Karpas-422 (cell line): ENCODE data around the gene CHD9NB. TPM values are rescaled to one million over a fixed set of nuclear protein-coding genes. Genes with fewer than 3 reads are reported as not detected.
"Not testable (repeated sequence)": the region's sequence is repeated elsewhere in the genome, so short reads cannot be mapped to it uniquely, and the experiment has no call there.

ENCODE experiments used
- DNase-seq: peaks from one replicate; pipeline ENCODE4 v3.0.0-alpha.2; 2015
- H2AFZ ChIP-seq: fragments of 200-600 bp; sonication (generic); 2 replicates; pipeline ENCODE4 v1.6.1; 2014; ENCODE audit warnings: antibody characterized with exemption, low read length, mixed read lengths
- H3K27ac ChIP-seq: fragments of 200-600 bp; sonication (generic); 2 replicates; pipeline ENCODE4 v1.5.1; 2014; ENCODE audit warnings: mild to moderate bottlenecking, low read length, moderate library complexity
- H3K27me3 ChIP-seq: fragments of 200-600 bp; sonication (generic); 2 replicates; pipeline ENCODE4 v1.6.1; 2014; ENCODE audit warnings: low read length, mixed read lengths
- H3K36me3 ChIP-seq: fragments of 200-600 bp; sonication (generic); 2 replicates; pipeline ENCODE4 v1.6.1; 2014; ENCODE audit warnings: low read length, mixed read lengths; ENCODE audit not compliant: insufficient read depth
- H3K4me1 ChIP-seq: fragments of 200-600 bp; sonication (generic); 2 replicates; pipeline ENCODE4 v1.6.1; 2014; ENCODE audit warnings: mild to moderate bottlenecking, low read length, mixed read lengths
- H3K4me2 ChIP-seq: fragments of 200-600 bp; sonication (generic); 2 replicates; pipeline ENCODE4 v1.6.1; 2014; ENCODE audit warnings: low read length, low read depth, mild to moderate bottlenecking; ENCODE audit not compliant: poor library complexity, severe bottlenecking
- H3K4me3 ChIP-seq: fragments of 200-600 bp; sonication (generic); 2 replicates; pipeline ENCODE4 v1.5.1; 2014; ENCODE audit warnings: mild to moderate bottlenecking, antibody characterized with exemption, low read length, mixed read lengths
- H3K79me2 ChIP-seq: fragments of 200-600 bp; sonication (generic); 2 replicates; pipeline ENCODE4 v1.6.1; 2014; ENCODE audit warnings: mild to moderate bottlenecking, low read length, mixed read lengths
- H3K9ac ChIP-seq: fragments of 200-600 bp; sonication (generic); 2 replicates; pipeline ENCODE4 v1.6.0; 2014; ENCODE audit warnings: low read length
- H3K9me2 ChIP-seq: fragments of 200-600 bp; sonication (generic), shearing (Covaris generic); replicated peaks from 2 replicates; pipeline ENCODE4 v1.6.0; 2014; ENCODE audit warnings: mild to moderate bottlenecking, low read length, moderate library complexity; ENCODE audit not compliant: insufficient read depth
- H3K9me3 ChIP-seq: fragments of 300-700, 200-600 bp; sonication (generic); 2 replicates; pipeline ENCODE4 v1.6.1; 2014; ENCODE audit warnings: low read length, mixed read lengths
- H4K20me1 ChIP-seq: fragments of 200-600 bp; sonication (generic); 2 replicates; pipeline ENCODE4 v1.6.1; 2014; ENCODE audit warnings: mild to moderate bottlenecking, antibody characterized with exemption, low read length, low read depth; ENCODE audit not compliant: insufficient read depth
- total RNA-seq: library from RNA; depleted of rRNA; stranded (reverse); fragments of >200 nt; shearing (Covaris generic); gene quantifications from 2 replicates; pipeline ENCODE4 v1.2.3, GENCODE V29; 2014; ENCODE audit warnings: low replicate concordance

The CHD9NB gene
- total RNA-seq, 1 experiment from 2014 or later = not detected

DNA sequence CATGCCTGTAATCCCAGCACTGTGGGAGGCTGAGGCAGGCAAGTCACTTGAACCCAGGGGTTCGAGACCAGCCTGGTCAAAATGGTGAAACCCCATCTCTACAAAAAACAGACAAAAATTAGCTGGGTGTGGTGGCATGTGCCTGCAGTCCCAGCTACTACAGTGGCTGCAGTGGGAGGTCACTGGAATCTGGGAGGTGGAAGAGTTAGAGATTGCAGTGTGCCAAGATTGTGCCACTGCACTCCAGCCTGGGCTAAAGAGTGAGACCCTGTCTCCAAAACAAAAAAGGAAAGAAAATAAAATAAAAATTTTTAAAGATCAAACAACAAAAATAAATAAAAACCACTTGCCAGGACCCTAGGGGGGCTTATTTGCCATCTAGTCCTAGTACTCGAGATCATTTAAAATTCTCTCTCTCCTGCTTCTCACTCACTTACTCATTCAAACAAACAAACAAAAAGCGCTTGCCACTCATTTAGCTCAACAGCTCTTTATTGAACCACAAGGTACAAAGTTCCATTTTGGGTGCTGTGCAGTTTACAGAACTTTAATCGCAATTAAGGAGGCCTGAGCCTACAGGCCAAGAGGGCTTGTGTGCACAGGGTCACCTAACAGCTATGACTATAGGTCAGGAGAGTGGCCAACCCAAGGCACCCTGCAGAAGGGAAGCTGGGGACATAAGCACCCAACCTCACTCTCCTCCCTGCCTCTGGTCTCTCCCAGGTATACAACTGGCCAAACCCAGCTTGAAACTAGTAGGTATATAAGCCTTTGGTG lies 4.4 kb downstream of the CHD9NB start:
- Histone ChIP-seq H3K27ac (no peak overlapping the region), H3K4me2 (no peak overlapping the region), H3K79me2 (no peaks in the 10 kb centered on the region), H2AFZ (no peak overlapping the region), H3K36me3 (no peaks in the 10 kb centered on the region), H3K9me3 (no peaks in the 10 kb centered on the region), H4K20me1 (no peaks in the 10 kb centered on the region), H3K27me3 (no peaks in the 10 kb centered on the region), H3K4me1 (0 out of 2 replicates have a peak, but pooled peaks cover 3% of the 10 kb centered on the region), H3K9ac (no peak overlapping the region), H3K4me3 (no peak overlapping the region), H3K9me2 (no peaks in the 10 kb centered on the region)
- DNase-seq = no peak

DNA sequence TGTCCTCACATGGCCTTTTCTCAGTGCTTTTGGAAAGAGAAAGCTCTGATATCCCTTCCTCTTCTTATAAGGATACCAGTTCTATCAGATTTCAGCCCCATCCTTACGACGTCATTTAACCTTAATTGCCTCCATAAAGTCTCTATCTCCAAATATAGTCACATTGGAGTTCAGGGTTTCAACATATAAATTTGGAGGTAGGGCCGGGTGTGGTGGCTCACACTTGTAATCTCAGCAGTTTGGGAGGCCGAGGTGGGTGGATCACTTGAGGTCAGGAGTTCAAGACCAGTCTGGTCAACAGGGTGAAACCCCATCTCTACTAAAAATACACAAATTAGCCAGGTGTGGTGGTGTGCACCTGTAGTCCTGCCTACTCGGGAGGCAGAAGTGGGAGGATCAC lies 5.2 kb downstream of the CHD9NB start:
- H3K79me2 ChIP-seq, H3K4me1 ChIP-seq, DNase-seq, H3K27ac ChIP-seq, H2AFZ ChIP-seq, H3K4me3 ChIP-seq, H4K20me1 ChIP-seq, H3K9me3 ChIP-seq, H3K9ac ChIP-seq, H3K36me3 ChIP-seq, H3K27me3 ChIP-seq, H3K4me2 ChIP-seq, H3K9me2 ChIP-seq: not testable (repeated sequence)

DNA sequence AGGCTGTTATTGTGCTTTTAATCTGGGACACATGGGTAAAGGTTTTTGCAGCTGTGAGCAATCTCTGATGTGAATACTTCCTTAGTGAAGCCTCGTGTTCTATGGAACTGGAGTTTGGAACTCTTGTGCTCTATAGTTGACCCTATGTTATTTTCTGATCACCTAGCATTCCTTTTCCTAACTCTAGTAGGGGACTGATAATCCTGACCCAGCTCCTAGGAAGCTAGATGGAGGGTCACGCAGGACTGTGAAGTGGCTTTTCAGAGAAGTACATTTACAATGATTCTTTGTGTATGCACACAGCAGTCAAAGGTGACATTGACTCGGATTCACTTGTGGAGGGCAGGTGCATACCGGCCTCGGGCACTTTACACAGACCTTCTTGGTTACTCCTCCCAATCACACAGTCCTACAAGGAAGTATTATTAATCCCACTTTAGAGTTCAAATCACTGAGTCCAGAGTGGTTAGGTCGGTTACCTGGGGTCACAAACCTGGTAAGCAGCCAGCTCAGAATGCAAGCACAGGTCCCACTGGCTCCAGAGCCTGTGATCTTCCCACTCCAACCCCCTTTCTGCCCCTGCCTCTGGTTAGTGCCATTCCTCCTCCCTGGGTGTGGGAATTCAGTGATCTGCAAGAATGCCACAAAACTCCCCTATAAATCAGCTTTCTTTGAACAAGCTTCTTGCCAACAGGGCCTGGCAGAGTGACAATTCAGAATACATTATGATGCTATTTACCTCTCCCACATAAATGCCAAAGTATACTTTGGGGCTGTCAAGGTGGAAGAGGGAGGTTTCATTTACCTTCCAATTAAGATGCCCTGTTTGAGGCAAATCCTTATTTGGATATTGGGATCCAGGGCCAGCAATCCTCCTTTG lies 7.1 kb downstream of the CHD9NB start:
- no peaks in the 10 kb centered on the region for H3K36me3 ChIP-seq
- no peaks in the 10 kb centered on the region for H3K9me3 ChIP-seq
- H3K9ac ChIP-seq = no peak overlapping the region
- DNase-seq = no peak
- no peaks in the 10 kb centered on the region for H4K20me1 ChIP-seq
- H2AFZ ChIP-seq = no peak overlapping the region
- no peak overlapping the region for H3K4me2 ChIP-seq
- no peaks in the 10 kb centered on the region for H3K79me2 ChIP-seq
- no peak overlapping the region for H3K4me3 ChIP-seq
- H3K27me3 ChIP-seq = no peaks in the 10 kb centered on the region
- H3K27ac ChIP-seq = no peak overlapping the region
- H3K9me2 ChIP-seq = no peaks in the 10 kb centered on the region
- H3K4me1 ChIP-seq = peaks cover 12% of the 10 kb centered on the region

DNA sequence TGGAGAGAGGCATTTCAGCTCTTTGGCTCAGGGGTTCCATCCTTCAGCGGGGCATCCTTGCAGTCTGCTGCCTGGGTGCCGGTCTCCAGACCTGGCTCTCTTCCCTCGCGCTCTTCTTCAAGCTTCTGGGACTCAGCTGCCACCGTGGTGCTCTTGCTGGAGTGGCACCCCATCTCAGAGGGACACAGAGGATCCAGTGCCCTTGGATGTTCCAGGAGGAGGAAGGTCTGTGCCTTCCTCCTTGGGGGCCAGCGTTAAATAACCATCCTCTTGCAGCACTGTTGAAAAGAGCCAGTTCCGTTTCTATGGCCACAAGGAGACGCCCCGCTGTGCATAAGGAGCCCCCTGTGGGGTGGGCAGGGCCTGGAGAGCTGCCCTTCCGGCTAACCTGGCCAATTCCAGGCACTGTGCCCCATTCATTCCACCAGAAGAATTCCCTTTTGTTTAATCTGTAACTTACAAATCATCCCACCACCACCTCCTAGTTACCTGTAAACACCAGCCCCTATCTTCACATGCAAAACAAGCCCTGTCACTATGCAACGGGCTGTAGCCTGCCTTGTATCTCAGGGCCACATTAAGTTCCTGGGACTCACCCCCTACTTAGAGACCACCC lies 8.6 kb downstream of the CHD9NB start:
- H3K36me3 ChIP-seq = no peaks in the 10 kb centered on the region
- no peaks in the 10 kb centered on the region for H3K9me2 ChIP-seq
- peaks cover 12% of the 10 kb centered on the region for H3K4me1 ChIP-seq
- H3K4me3 ChIP-seq = no peak overlapping the region
- no peak overlapping the region for H3K27ac ChIP-seq
- DNase-seq = peak; percentile 38
- no peak overlapping the region for H3K4me2 ChIP-seq
- H3K9ac ChIP-seq = no peak overlapping the region
- H3K79me2 ChIP-seq = no peaks in the 10 kb centered on the region
- no peaks in the 10 kb centered on the region for H3K27me3 ChIP-seq
- H2AFZ ChIP-seq = no peak overlapping the region
- no peaks in the 10 kb centered on the region for H4K20me1 ChIP-seq
- H3K9me3 ChIP-seq = no peaks in the 10 kb centered on the region

DNA sequence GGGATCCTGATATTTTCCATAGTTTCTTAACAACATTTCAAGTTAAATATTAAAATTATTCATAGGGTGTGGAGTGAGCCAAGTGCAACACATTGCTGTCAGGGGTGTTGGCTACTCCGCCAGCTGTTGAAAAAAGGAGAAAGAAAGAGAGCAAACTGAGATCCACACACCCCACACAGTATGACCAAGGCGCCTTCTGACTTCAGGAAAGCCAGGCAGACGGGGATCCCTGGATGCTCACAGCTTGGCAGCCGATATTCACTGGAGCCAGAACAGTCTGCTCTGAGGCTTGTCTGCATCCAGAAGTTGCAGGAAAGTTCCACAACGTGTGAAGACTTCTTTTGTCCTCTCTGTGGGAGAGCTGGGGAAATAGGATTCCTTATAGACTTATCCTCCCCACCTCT lies 9.3 kb downstream of the CHD9NB start:
- no peak overlapping the region for H3K4me2 ChIP-seq
- H3K9me2 ChIP-seq = no peaks in the 10 kb centered on the region
- no peak overlapping the region for H3K4me3 ChIP-seq
- no peaks in the 10 kb centered on the region for H3K9me3 ChIP-seq
- H3K9ac ChIP-seq = no peak overlapping the region
- H3K27me3 ChIP-seq = no peaks in the 10 kb centered on the region
- H3K4me1 ChIP-seq = peaks cover 12% of the 10 kb centered on the region
- no peaks in the 10 kb centered on the region for H4K20me1 ChIP-seq
- H3K79me2 ChIP-seq = no peaks in the 10 kb centered on the region
- H2AFZ ChIP-seq = no peak overlapping the region
- H3K27ac ChIP-seq = no peak overlapping the region
- DNase-seq = no peak
- no peaks in the 10 kb centered on the region for H3K36me3 ChIP-seq

DNA sequence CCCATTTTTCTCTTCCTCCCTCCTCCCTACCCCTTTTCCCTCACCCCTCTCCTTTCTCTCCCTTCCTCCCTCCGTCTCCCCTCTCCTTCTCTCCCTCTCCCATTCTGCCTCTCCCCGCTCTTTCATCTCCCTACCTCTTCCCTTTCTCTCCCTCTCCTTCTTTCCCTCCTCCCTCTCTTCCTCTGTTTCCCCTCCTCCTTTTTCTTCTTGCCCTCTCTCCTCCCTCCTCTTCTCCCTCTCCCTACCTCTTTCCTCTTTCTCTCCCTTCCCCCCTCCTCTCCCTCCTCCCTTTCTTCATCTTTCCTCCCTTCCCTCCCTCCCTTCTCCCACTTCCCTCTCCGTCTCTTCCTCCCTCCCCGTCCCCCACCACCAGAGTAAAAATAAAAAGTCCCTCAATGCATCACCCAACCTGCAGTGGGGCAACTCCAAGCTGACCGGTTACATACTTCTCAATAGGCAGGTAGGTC lies 10.4 kb downstream of the CHD9NB start:
- Histone ChIP-seq H3K4me1 (peaks cover 12% of the 10 kb centered on the region), H3K4me3 (no peak overlapping the region), H4K20me1 (no peaks in the 10 kb centered on the region), H3K79me2 (no peaks in the 10 kb centered on the region), H3K27ac (no peak overlapping the region), H3K27me3 (no peaks in the 10 kb centered on the region), H3K9ac (no peak overlapping the region), H3K9me3 (no peaks in the 10 kb centered on the region), H2AFZ (no peak overlapping the region), H3K4me2 (no peak overlapping the region), H3K36me3 (no peaks in the 10 kb centered on the region), H3K9me2 (no peaks in the 10 kb centered on the region)
- no peak for DNase-seq

DNA sequence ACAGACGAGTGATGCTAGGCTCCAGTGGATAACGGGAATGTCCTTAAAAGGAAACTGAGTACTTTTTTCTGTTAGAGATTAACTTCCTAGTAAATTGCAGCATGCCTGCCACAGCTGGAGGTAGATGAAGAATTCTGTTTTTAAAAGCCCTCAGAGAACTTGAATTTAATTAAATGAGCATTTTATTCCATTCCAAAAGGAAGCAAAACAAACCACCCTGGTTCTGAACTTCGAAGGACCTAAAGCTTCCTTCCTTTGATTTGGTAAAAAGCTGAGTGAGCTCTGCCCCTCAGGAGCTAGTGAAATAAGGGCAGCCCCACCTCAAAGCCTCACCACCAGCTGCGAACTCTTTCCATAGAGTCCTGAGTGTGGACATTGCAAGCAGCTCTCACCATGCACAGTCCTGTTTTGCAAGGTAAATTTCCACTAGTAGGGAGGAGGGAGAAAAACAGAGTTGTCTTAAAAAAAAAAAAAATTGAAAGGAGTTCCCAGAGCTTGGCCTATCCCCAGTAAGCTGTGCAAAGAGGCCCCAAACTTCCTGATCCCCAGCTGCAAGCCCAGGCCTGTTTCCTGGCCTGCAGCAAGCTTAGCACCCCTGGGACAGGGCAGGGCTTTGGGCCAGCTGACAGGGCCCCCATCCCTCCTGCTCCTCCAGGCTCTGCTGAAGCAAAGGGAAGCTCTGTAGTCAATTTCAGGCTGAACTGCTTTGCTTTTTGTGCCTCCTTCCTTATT lies 11.2 kb downstream of the CHD9NB start:
- Histone ChIP-seq H3K27me3 (no peaks in the 10 kb centered on the region), H3K36me3 (no peaks in the 10 kb centered on the region), H3K27ac (no peak overlapping the region), H3K9ac (no peak overlapping the region), H3K79me2 (no peaks in the 10 kb centered on the region), H3K9me3 (no peaks in the 10 kb centered on the region), H3K4me2 (no peak overlapping the region), H2AFZ (no peak overlapping the region), H3K4me1 (peaks cover 12% of the 10 kb centered on the region), H3K9me2 (no peaks in the 10 kb centered on the region), H4K20me1 (no peaks in the 10 kb centered on the region), H3K4me3 (no peak overlapping the region)
- peak; percentile 36 for DNase-seq
